ENCODE results near the gene TDRKH. TPM values are rescaled to one million over a fixed set of nuclear protein-coding genes. Genes with fewer than 3 reads are reported as not detected.

The TDRKH gene
- total RNA-seq, 1 donor from 2014 or later = 15.6 TPM

- peaks cover 51% of the 10 kb centered on the region for H3K27me3 Mint-ChIP-seq
- POLR2A ChIA-PET = no interaction called here
Observed at GRCh38 chr1:151729157-151729965, 60.9 kb downstream of the TDRKH start.

GRCh38 chr1:151728151-151729054, 61.9 kb downstream of the TDRKH start:
- ATAC-seq (ENCODE audit: low read depth) (no peak), DNase-seq (no peak)
- no peak overlapping the region for H3K4me3 Mint-ChIP-seq
- no peaks in the 10 kb centered on the region for H3K9me3 Mint-ChIP-seq
- peaks cover 59% of the 10 kb centered on the region for H3K27me3 Mint-ChIP-seq
- no peak for TF ChIP-seq CTCF (IDR thresholded peaks at IDR 0.05)
- ChIA-PET POLR2A (no interaction called here), CTCF (no interaction called here)
- no peak overlapping the region for H3K27ac Mint-ChIP-seq
- intact Hi-C loops (cut with micrococcal nuclease) = no loop called here
- no peaks in the 10 kb centered on the region for H3K4me1 Mint-ChIP-seq
- no peaks in the 10 kb centered on the region for H3K36me3 Mint-ChIP-seq (ENCODE audit: low read depth)

More at GRCh38 chr1:151729157-151729965, 60.9 kb downstream of the TDRKH start:
- no peak for TF ChIP-seq CTCF (IDR thresholded peaks at IDR 0.05)
- DNase-seq (no peak), ATAC-seq (ENCODE audit: low read depth) (no peak)
- Mint-ChIP-seq H3K4me3 (no peak overlapping the region), H3K36me3 (ENCODE audit: low read depth) (no peaks in the 10 kb centered on the region), H3K9me3 (no peaks in the 10 kb centered on the region), H3K4me1 (no peaks in the 10 kb centered on the region), H3K27ac (no peak overlapping the region)
- CTCF ChIA-PET = no interaction called here
- intact Hi-C loops (cut with micrococcal nuclease) = no loop called here

GRCh38 chr1:151723726-151724370, 66.5 kb downstream of the TDRKH start:
- H3K4me3 Mint-ChIP-seq = no peak overlapping the region
- ChIA-PET POLR2A (no interaction called here), CTCF (no interaction called here)
- ATAC-seq (ENCODE audit: low read depth) = no peak
- H3K27ac Mint-ChIP-seq = no peak overlapping the region
- TF ChIP-seq CTCF (IDR thresholded peaks at IDR 0.05) = no peak
- peaks cover 22% of the 10 kb centered on the region for H3K4me1 Mint-ChIP-seq
- no peaks in the 10 kb centered on the region for H3K36me3 Mint-ChIP-seq (ENCODE audit: low read depth)
- peaks cover 52% of the 10 kb centered on the region for H3K27me3 Mint-ChIP-seq
- H3K9me3 Mint-ChIP-seq = no peaks in the 10 kb centered on the region
- intact Hi-C loops (cut with micrococcal nuclease) = no loop called here
- no peak for DNase-seq

Other genes starting within 250 kb of the TDRKH start
- gene SNX27, start 178.4 kb downstream of the TDRKH start, total RNA-seq = 22.2 and 27.6 TPM in 2 replicates
- not detected in 2 replicates for gene CELF3, start 73.7 kb downstream of the TDRKH start, total RNA-seq
- gene RIIAD1, start 69.0 kb downstream of the TDRKH start, total RNA-seq = not detected in 2 replicates
- gene MRPL9, start 27.0 kb downstream of the TDRKH start, total RNA-seq = 96.2 and 105 TPM in 2 replicates
- not detected in 2 replicates for gene LINGO4, start 14.9 kb upstream of the TDRKH start, total RNA-seq
- gene RORC, start 41.3 kb upstream of the TDRKH start, total RNA-seq = 0.09 TPM in 1 of 2 replicates, not detected in the other
- 0.15 TPM in 1 of 2 replicates, not detected in the other for gene C2CD4D, start 49.3 kb upstream of the TDRKH start, total RNA-seq
- not detected in 2 replicates for gene THEM5, start 63.2 kb upstream of the TDRKH start, total RNA-seq
- gene THEM4, start 119.0 kb upstream of the TDRKH start, total RNA-seq = 20.4 and 22.8 TPM in 2 replicates
- 62.7 and 63.6 TPM in 2 replicates for gene S100A10, start 203.4 kb upstream of the TDRKH start, total RNA-seq
- 65.6 and 71.2 TPM in 2 replicates for gene S100A11, start 246.5 kb upstream of the TDRKH start, total RNA-seq

Measured in activated B cell treated with CpG ODN at 0.5 μM for 24 hours (primary cell).